ENCODE measurements around the gene TMEM178B.

- no peak for TF ChIP-seq POLR2A (IDR thresholded peaks at IDR 0.05; ENCODE audit: low read length)
- TF ChIP-seq GATA1 (IDR thresholded peaks at IDR 0.05; ENCODE audit: low read depth, low read length) = no peak
These were observed 27.8 kb upstream of the TMEM178B start for GRCh38 chr7:141045842-141046620.
